Measurements from ENCODE around the gene FARSA. TPM values are rescaled to one million over a fixed set of nuclear protein-coding genes. Genes with fewer than 3 reads are reported as not detected.
A peak's percentile ranks its signal among the peaks of the same experiment; 100 is the strongest.

The FARSA gene
- total RNA-seq, 2 donors from 2014 or later, result 25.9 to 35.6 TPM

- ATAC-seq (no peak), DNase-seq (no peak)
- TF ChIP-seq CTCF (IDR thresholded peaks at IDR 0.05), result no peak
- TF ChIP-seq POLR2A (IDR thresholded peaks at IDR 0.05), result no peak
- peaks cover 1% of the 10 kb centered on the region for H3K4me1 ChIP-seq
- H3K36me3 ChIP-seq (replicated peaks in 1 of 2; ENCODE audit: insufficient read depth in 1 of 2, low read depth in 2 of 2), result no peaks in the 10 kb centered on the region
- no peaks in the 10 kb centered on the region for H3K9me3 ChIP-seq
- intact Hi-C loops (cut with DNase I), result no loop called here
- WGBS, 2 donors, result 85 to 89% methylated on average over 9 of the region's 9 CpGs
- H3K27ac ChIP-seq, result no peak overlapping the region
- no peaks in the 10 kb centered on the region for H3K27me3 ChIP-seq
- H3K4me3 ChIP-seq, result no peak overlapping the region
Observed at GRCh38 chr19:12907166-12907565, 26.3 kb downstream of the FARSA start.

GRCh38 chr19:12899891-12900518, 33.5 kb downstream of the FARSA start:
- ATAC-seq, result no peak
- TF ChIP-seq POLR2A (IDR thresholded peaks at IDR 0.05) (no peak), CTCF (IDR thresholded peaks at IDR 0.05) (no peak)
- Histone ChIP-seq H3K36me3 (replicated peaks in 1 of 2; ENCODE audit: insufficient read depth in 1 of 2, low read depth in 2 of 2) (peaks cover 0 to 1% of the 10 kb centered on the region in 2 donors), H3K4me3 (no peak overlapping the region), H3K4me1 (no peaks in the 10 kb centered on the region), H3K27me3 (no peaks in the 10 kb centered on the region), H3K9me3 (no peaks in the 10 kb centered on the region), H3K27ac (no peak overlapping the region)
- no peak for DNase-seq
- WGBS, 2 donors, result 87 to 93% methylated on average over 5 to 10 of the region's 10 CpGs
- intact Hi-C loops (cut with DNase I), result no loop called here

GRCh38 chr19:12896460-12896859, 37.1 kb downstream of the FARSA start:
- Histone ChIP-seq H3K4me3 (no peak overlapping the region), H3K27ac (no peak overlapping the region), H3K27me3 (no peaks in the 10 kb centered on the region), H3K4me1 (peaks cover 12% of the 10 kb centered on the region), H3K36me3 (replicated peaks in 1 of 2; ENCODE audit: insufficient read depth in 1 of 2, low read depth in 2 of 2) (peaks cover 0 to 5% of the 10 kb centered on the region in 2 donors), H3K9me3 (no peaks in the 10 kb centered on the region)
- intact Hi-C loops (cut with DNase I), result no loop called here
- 94% methylated on average over 15 of the region's 17 CpGs; no CpG with 5 or more reads in 1 of the 2 donors for WGBS, 2 donors
- DNase-seq (no peak), ATAC-seq (no peak)
- no peak for TF ChIP-seq POLR2A (IDR thresholded peaks at IDR 0.05)
- no peak for TF ChIP-seq CTCF (IDR thresholded peaks at IDR 0.05)

- Histone ChIP-seq H3K4me3 (no peak overlapping the region), H3K9me3 (no peaks in the 10 kb centered on the region), H3K36me3 (replicated peaks in 1 of 2; ENCODE audit: insufficient read depth in 1 of 2, low read depth in 2 of 2) (peaks cover 0 to 5% of the 10 kb centered on the region in 2 donors), H3K27ac (no peak overlapping the region), H3K4me1 (peaks cover 19% of the 10 kb centered on the region), H3K27me3 (no peaks in the 10 kb centered on the region)
- ATAC-seq (no peak), DNase-seq (no peak)
- intact Hi-C loops (cut with DNase I), result no loop called here
- 94 to 100% methylated on average over 3 to 4 of the region's 5 CpGs for WGBS, 2 donors
- TF ChIP-seq POLR2A (IDR thresholded peaks at IDR 0.05), result no peak
- TF ChIP-seq CTCF (IDR thresholded peaks at IDR 0.05), result no peak
Observed at GRCh38 chr19:12893582-12893981, 39.9 kb downstream of the FARSA start.

GRCh38 chr19:12891553-12892021, 41.9 kb downstream of the FARSA start:
- no peak for ATAC-seq
- H3K27ac ChIP-seq, result peak overlapping the region in 3 of 4 donors; percentile 59 to 90 (median 88)

More at GRCh38 chr19:12891553-12892021, 41.9 kb downstream of the FARSA start:
- no peak for DNase-seq
- H3K4me3 ChIP-seq, result peak overlapping the region; percentile 70 to 83
- intact Hi-C loops (cut with DNase I), result no loop called here
- no peaks in the 10 kb centered on the region for H3K27me3 ChIP-seq
- H3K9me3 ChIP-seq, result no peaks in the 10 kb centered on the region
- TF ChIP-seq CTCF (IDR thresholded peaks at IDR 0.05), result no peak
- TF ChIP-seq POLR2A (IDR thresholded peaks at IDR 0.05), result no peak
- 6 to 14% methylated on average over 7 to 24 of the region's 26 CpGs for WGBS, 2 donors
- H3K4me1 ChIP-seq, result peaks cover 19% of the 10 kb centered on the region
- H3K36me3 ChIP-seq (replicated peaks in 1 of 2; ENCODE audit: insufficient read depth in 1 of 2, low read depth in 2 of 2), result peaks cover 0 to 4% of the 10 kb centered on the region in 2 donors

Data from body of pancreas (tissue), 4 donors.